GM21723 (cell line): ENCODE results near the gene OXLD1.
"Not testable (repeated sequence)": the region's sequence is repeated elsewhere in the genome, so short reads cannot be mapped to it uniquely, and the experiment has no call there.

ENCODE experiments used
- ATAC-seq: cut with Tn5 transposase; IDR thresholded peaks from one replicate; pipeline ENCODE4 v1.9.1; 2021; ENCODE audit warnings: mild to moderate bottlenecking, moderate library complexity; ENCODE audit not compliant: unreplicated experiment

OXLD1 gene

DNA sequence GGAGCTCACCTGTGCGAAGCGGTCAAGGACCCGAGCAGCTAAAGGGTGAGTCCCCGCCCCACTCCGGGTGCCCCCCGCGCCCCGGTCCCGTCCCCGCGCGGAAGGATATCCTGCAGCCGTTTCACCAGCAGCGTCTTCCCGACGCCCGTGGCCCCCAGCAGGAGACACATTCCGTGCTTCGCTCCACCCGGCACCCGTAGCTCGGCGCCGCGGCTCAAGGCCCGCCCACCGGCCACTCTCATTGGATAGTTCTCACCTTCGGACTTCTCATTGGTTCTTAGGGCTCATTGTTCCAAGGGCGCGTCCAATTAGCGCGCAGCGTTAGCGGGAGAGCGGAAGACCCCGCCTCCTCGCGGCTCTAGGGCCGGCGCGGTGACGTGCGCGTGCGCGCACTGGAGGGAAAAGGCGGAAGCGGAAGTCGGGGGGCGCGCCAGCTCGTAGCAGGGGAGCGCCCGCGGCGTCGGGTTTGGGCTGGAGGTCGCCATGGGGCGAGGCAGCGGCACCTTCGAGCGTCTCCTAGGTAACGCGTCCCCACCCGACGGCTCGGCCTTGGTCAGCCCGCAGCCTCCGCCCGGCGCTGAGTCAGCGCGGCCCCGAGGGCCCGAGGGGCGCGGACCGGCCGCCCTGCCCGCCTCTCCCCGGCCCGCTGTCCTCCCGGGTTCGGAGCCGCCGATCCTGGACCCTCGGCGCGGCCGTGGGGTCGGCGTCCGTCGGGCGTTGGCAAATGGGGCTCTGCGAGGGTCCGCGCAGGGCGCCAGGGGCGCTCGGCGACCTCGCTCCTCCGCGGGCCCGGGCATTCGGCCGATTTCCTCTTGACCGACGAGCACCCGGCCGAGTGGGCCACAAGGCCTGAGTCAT lies 17.4 kb upstream of the OXLD1 start, which contains the start of the genes ARL16 and HGS:
ARL16 (minus strand) TSS at position 214 of the 858 bp plus-strand sequence; CDS start at position 170, 44 bp downstream.
HGS (plus strand) TSS at position 428 of the 858 bp plus-strand sequence; CDS start at position 484, 56 bp downstream.
- ATAC-seq: peak; percentile 84

GRCh38 chr17:81683208-81683583 lies 16.8 kb upstream of the OXLD1 start:
- peak; percentile 27 for ATAC-seq

DNA sequence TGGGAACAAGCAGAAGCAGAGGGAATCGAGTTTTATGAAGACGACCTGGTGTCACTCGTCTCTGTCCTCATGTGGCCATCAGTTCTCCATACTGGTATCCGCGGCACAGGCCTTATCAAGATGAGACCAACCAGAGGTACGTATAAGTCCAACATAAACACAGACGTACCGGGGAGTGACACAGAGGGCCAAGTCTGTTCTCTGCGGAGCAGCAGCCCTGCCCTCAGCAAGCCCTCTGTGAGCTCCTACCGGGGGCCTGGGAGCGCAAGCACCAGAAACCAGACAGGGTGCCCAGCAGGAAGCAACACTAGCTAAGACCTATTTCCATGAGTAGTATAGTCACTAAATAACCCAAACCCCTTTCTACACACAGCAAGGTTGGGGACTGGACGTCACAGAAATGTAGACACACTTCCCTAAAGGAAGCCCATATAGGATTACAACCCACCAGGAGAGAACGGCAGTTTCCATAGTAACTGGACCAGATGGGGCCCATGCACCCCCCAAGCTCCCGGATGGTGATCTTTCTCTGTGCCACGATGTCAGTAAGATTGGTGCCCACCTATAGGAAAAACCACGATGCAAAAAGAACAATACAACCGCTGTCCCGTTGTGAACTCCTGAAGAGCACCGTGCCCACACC lies 16.3 kb upstream of the OXLD1 start:
- no peak for ATAC-seq

- ATAC-seq: no peak
These were observed 15.3 kb upstream of the OXLD1 start for GRCh38 chr17:81681672-81682071.

DNA sequence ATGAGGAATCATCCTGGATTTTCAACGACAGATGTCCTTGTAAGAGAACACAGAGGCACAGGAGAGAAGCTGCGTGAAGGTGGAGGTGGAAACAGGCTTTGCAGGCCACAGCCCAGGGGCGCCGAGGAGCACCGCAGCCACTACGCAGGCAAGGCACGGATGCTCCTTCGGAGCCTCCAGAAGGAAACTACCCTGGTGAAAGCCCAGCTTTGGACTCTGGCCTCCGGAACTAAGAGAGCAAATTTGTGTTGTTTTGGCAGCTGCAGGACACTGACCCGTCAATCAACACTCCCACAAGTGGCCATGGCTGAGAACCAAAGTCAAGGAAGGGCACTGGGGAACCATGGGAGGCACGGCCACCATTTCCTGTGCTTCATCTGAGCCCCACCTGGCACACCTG lies 13.7 kb upstream of the OXLD1 start:
- ATAC-seq: no peak

- no peak for ATAC-seq
These were observed 10.5 kb upstream of the OXLD1 start for GRCh38 chr17:81676906-81677305.

DNA sequence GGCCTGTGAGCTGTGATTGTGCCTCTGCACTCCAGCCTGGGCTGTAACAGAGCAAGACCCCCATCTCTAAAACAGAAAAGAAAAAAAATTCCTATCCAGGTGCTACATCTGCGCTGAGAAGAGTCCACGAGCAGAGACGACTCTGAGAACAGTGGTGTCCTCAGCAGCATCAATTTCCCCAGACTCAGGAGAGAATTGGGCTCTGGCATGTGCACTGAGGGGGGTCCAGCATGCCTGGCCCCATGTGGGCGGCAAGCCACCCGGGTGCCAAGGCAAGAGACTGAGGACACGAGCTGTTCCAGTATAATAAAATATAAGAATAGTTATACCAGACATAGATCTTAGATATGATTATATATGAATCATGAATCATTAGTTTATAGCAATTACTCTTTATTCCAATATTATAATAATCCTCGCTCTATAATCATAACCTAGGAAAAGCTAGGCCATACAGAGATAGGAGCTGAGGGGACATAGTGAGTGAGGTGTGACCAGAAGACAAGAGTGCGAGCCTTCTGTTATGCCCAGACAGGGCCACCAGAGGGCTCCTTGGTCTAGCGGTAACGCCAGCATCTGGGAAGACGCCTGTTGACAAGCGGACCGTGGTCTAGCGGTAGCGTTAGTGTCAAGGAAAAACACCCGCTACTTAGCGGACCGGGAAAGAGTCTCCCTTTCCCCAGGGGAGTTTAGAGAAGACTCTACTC lies 9.3 kb upstream of the OXLD1 start:
- ATAC-seq: not testable (repeated sequence)

DNA sequence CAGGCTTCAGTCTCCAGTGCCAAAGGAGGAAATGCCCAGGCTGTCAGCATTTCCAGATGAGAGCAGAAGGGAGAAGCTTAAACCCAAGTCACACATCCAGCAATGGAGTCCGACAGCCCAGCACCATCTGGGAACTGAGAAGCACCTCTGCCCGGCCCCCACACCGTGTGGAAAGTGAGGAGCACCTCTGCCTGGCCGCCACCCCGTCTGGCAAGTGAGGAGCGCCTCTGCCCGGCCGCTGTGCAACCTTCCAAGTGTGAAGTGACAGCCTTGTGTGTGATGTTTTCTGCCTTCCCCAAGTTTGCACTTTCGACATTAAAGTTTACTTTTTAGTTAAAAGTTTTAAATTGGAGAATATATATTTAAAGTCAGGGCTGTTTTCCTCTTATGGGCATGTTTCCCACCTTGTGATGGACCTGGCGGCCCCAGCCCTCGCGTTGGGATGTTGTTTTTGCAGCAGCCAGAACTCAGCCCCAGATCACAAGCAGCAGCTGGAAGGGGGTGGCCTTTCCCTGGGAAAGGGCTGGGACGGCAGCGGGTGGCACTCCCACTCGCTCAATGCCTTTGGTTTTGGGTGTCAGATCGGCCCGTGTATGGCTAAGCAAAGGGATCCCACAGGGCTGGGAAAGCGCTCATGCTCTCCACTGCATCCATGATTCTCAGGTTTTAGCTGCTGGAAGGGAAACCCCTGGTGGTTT lies 7.3 kb upstream of the OXLD1 start:
- ATAC-seq: no peak

DNA sequence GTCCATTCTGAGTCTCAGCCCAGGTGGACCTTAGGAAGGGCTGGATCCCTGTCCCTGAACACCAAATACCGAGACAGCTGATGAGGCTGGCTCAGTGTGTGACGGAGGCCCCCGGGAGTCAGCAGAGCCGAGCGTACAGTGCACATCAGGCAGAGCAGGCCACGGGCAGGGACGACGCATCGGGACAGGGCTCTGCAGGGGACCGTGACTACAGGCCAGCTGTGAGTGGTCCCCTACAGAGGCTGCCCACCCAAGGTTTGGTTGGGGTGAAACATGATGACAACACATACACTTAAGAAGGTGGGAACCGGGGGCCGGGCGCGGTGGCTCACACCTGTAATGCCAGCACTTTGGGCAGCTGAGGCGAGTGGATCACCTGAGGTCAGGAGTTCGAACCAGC lies 6.5 kb upstream of the OXLD1 start:
- ATAC-seq: no peak

DNA sequence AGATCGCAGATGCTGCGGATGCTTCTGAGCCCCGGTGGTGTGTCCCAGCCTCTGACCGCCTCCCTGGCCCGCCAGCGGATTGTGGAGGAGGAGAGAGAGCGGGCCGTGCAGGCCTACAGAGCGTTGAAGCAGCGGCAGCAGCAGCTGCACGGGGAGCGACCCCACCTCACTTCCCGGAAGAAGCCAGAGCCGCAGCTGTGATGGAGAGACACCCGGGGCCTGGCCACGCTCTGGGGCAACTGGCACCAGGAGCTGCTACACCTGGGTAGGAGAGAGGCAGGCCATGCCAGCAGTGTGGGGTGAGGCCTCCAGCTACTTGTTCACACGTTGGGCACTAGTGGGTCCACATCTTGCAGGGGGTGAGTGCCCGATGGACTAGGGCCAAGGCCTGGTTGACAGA lies 6.1 kb upstream of the OXLD1 start:
- no peak for ATAC-seq

GRCh38 chr17:81667754-81668153 lies 1.3 kb upstream of the OXLD1 start:
- no peak for ATAC-seq

- ATAC-seq: no peak
These were observed 388 bp downstream of the OXLD1 start for GRCh38 chr17:81666092-81666341.

- ATAC-seq: peak; percentile 17
These were observed 957 bp downstream of the OXLD1 start for GRCh38 chr17:81665205-81666091.

GRCh38 chr17:81664051-81664470 lies 2.3 kb downstream of the OXLD1 start:
- ATAC-seq: no peak

DNA sequence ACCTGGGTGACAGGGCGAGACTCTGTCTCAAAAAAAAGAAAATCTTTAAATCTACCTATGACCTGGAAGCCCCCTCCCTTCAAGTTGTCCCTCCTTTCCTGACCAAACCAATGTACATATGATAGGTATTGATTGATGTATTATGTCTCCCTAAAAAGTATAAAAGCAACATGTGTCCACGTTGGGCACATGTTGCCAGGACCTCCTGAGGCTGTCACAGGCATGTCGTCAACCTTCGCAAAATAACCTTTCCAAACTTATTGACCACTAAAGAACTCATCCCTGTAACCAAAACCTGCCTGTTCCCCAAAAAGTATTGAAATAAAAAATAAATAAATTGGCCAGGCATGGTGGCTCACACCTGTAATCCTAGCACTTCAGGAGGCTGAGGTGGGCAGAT lies 4.4 kb downstream of the OXLD1 start:
- no peak for ATAC-seq

GRCh38 chr17:81660441-81660840 lies 6.0 kb downstream of the OXLD1 start:
- no peak for ATAC-seq

- ATAC-seq: no peak
These were observed 7.4 kb downstream of the OXLD1 start for GRCh38 chr17:81659038-81659437.

- ATAC-seq: no peak
These were observed 9.6 kb downstream of the OXLD1 start for GRCh38 chr17:81656835-81657234.

DNA sequence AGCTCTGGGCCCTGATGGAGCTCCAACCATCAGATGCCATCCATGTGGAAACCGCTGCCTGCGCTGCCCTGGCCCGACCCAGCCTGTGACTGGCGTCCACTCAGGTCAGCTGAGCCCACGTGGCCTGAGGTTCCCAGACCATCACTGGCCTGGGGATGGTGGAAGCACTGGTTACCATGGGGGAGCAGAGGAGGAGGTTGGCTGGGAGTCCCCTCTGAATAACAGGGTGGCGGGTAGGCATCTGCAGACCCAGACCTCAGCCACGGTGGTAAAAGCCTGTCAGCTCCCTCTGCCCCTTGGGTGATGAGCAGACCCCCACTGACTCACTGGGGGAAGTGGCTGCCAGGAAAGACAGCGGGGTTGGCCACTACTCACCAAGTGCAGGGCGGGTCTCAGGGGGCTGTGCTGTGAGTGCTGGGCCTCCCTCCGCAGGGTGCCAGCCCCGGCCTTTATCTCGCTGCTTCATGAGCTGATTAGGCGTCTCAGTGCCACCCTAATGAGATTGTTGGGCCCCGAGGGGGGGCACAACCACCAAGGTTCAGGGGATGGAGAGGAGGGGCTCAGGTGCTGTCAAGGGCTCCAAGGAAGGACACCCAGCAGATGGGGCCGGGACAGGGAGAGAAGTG lies 10.2 kb downstream of the OXLD1 start, which contains the start of gene PDE6G:
PDE6G (minus strand) TSS at position 425 of the 626 bp plus-strand sequence. CDS start 3,237 bp downstream, outside the sequence.
- no peak for ATAC-seq
